NCI-H82 treated with DMSO at 0.1 percent for 48 hours (cell line): ENCODE results near the gene SCAMP5.

Experiments used
- DNase-seq: peaks from one replicate; lab custom pipeline; 2025; ENCODE audit not compliant: unreplicated experiment; lab: John Stamatoyannopoulos, UW

The SCAMP5 gene

DNA sequence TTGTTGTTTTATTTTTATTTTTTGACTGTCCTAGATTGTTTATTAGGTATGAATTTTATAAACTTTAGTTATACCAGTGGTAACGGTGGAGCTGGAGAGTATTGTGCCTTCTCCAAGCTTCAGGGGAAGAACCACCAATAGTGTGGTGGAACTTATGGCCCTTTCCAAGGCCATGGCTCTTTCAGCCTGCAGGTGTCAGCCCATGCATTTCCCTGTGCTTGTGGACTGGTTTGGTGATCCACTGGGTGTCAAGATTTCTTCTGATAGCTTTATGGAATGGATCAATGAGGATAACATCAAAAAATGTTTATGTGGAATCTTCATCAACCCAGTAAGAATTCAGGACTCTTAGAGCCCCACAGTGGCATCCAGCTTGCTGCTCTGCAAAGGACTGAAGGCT lies 19.2 kb upstream of the SCAMP5 start:
- no peak for DNase-seq

DNA sequence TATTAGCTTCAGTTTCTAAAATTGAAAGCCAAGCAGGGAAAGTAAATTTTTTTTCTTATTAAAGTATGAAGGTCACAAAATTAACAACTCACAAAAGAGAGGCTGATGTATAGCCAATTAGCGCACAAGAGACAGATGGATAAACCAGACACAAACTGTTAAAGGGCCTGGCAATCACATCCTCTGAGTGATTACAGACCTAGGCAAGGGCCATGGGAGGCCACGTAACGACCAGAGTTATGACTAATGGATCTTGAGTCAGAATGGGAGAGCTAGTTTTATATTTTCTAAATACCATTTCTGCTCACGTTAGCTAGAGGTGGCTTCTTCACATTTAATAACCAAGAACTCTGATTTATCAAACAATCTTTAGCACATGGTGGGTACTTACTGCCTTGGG lies 17.8 kb upstream of the SCAMP5 start:
- peak; percentile 19 for DNase-seq

DNA sequence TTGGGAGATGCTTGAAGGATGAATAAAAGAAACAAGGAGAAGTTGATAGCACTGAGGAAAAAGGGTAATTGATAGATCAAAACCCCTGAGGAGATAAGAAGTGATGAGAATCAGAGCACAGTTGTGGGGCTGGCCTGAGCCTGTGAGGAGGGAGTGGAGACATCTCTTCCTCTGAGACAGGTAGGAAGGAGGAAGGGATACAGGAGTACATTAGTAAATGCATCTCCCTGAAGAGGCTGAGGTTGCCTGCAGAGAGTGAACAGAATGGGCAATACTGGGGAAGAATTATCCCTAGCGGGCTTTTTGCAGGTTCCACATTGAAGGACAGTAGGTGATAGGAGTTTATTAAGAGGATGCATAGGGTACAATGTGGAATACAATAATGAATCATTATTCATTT lies 17.3 kb upstream of the SCAMP5 start:
- DNase-seq, result no peak

DNA sequence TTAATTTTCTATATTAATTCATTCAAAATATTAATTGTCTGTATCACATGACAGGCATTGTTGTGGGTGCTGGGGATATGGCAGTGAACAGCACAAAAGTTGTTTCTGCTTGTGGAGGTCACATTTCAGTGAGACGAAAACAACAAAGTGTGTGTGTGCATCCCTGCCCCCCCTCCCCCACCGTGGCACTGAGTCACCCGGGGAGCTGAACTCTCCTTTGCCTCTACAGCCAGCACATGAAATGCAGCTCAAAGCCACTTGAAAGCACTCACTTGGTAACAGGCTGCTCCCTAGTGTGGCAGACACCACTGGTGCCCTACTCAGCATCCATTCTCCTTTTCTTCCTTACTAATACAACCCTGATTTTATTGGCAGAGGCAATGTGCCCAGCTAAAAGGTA lies 16.9 kb upstream of the SCAMP5 start:
- DNase-seq, result no peak

DNA sequence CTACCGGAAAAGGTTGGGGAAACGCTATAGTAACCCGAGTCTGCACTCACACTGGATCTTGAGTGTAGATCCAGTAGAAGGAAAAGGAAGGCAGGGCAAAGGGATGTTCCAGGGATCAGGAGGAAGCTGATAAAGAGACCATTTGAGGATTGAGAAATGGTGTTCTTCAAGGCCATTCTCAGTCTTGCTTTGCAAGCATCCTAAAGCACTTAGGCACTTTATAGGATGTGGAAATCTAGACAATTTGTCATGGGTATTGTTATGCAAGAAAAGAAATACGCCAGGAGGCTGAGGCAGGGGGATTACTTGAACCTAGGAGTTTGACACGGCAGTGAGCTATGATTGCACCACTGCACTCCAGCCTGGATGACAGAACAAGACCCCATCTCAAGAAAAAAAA lies 13.2 kb upstream of the SCAMP5 start:
- DNase-seq, result no peak

DNA sequence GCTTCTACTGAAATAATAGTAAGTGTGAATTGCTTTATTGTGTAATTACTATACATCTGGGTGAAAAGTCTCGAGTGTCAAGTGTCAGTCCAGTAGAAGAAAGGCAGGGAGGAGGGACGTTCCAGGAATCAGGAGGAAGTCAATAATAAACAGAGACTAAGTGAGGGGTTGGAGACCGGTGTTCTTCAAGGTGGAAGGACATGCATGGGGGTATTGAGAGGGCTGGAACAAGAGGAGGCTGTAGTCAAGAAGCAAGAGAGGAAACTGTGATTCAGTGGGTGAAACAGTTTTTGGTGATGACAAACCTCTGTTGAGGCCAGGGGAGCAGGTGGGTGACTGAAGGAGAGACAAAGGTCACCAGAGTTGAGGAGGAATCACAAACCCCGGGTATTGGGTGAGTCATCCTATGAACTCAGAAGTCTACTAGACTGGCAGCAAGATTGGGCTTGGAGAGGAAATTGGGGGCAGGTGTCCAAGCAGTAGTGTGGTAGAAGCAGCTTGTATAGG lies 11.6 kb upstream of the SCAMP5 start:
- DNase-seq, result no peak

DNA sequence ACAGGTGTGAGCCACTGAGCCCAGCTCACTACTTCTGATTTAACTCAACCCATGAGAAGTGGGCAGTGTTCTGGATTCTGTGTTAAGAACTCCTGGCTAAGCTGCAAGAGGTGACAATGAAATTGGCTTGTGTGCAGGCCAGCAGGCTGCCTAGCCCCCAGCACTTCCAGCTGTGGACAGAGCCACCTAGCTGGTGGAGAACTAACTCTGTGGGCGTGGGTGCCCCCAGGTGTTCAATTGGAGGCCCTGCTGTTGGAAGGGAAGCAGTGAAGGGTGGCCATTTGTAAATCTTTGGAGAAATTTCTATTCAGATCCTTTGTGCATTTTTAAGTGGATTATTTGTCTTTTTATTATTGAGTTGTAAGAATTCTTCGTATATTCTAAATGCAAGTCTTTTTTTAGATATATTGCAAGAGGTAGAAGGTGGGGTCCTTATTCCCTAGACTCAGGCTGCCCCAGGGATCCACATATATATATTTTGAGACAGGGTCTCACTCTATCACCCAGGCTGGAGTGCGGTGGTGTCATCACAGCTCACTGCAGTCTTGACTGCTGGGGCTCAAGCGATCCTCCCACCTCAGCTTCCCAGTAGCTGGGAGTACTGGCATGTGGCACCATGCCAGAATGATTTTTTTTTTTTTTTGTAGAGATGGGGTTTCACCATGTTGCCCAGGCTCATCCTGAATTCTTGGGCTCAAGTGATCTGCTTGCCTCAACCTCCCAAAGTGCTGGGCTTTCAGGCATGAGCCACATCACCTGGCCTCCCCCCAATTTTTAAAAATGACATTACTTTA lies 7.2 kb upstream of the SCAMP5 start:
- peak; percentile 6 for DNase-seq

DNA sequence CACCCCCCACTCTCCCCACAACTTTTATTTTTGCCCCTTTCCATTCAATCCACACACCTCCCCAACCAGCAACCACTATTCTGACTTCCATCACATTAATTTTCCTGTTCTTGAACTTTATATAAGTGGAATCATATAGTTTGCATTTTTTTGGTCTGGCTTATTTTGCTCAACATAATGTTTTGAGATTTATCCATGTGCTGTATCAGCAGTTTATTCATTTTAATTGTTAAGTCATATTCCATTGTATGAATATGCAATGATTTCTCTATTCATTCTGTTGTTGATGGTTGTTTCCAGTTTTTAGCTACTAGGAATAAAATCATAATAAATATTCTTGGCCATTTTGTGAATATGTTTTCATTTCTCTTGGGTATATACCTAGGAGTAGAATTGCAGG lies 5.8 kb upstream of the SCAMP5 start:
- DNase-seq, result no peak

DNA sequence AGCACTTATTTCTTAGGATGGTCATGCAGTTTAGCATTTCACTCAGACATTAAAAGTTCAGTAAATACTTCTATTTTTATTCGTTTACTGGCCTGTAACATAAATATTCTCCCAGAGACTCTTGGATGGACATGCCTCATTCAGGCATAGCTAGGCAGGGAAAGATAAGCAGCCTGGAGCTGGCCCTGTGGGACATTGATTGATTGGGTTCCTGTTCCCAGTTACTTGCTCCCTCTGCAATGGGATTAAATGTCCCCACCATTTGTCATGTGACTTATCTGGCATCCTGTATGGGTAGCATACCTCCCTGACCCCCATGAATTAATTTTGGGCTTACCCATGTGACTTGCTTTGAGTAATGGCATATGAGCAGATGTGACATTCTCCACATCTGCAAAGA lies 2.7 kb upstream of the SCAMP5 start:
- DNase-seq, result no peak

DNA sequence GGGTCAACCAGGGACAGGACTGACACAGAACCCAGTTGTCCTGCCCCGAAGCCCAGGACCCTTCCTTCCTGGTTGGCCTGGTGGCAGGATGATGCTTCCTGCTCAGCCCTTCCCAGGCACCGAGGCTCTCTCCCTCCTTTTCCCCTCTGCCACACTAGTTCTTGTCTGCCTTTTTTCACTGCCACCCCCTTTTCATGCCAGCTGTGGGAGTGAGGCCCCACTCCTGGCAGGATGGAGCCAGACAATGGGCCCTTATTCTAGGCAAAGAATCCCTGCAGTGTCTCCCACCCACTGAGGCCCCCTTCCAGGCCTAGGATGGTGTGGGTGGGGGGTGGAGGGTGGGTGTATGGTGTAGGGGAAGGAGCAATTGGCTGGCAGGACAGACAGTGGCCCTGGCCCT lies 1.1 kb upstream of the SCAMP5 start:
- DNase-seq, result no peak

DNA sequence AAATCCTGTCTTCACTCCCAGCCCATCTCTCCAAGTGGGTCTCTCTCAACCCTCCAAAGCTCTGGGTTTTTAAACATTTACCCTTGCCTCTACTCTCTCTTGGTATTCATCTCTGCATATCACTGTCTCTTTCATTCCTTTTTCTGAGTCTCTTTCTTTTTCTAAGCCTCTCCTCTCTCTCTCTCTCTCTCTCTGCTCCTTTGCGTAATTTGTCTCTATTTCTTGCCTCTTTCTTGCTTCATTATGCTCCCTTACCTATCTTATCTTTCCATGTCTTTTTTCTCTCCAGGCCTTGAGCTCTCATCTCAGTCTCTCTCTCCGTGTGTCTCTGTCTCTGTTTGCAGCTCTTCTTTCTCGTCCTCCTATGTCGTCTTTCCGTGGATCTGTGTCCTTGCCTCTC lies 678 bp upstream of the SCAMP5 start:
- no peak for DNase-seq

DNA sequence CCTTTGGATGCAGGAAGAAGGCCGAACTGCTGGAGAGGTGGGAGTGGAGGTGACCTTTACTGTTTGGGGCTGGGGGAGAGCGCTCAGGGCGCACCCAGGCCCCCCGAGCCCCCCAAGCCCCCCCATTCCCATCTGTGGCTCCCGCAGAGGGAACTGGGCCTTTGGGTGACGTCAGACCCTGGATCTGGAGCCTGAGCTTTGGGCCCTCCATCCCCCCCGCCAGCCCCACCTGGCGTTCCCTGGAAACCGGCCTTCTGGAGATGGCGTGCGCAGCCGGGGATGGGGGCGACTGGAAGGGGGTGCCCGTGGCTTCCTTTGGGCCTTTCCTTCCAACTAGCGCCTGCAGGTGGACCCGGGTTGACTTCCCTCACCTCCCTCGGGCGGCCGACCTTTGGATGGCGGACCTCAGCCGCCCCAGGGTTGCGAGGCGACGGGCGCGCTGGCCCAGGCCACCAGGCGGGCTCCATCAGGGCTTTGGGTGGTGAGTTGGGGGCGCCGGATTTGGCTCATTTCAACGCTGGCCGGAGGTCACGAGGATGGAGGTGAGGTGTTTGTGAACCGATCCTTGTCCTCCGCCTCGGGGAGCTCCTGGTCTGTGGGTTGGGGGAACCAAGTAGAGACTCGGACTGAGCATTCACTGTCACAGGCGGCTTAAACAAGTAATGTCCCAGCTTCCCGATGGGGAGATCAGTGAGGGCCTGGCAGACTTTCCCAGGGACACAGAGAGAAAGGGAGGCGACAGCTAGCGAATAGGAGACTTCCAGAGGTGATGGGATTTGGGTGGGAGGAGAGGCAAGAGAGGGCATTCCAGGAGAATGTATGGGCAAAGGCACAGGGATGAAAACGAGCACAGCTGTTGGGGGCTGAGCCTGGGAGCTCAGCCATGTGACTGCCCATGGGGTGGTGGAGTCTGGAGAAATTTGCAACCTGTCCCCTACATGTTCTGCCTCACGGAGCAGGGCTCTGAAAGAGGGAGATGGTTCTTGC lies 709 bp downstream of the SCAMP5 start:
- DNase-seq, result peak; percentile 77

DNA sequence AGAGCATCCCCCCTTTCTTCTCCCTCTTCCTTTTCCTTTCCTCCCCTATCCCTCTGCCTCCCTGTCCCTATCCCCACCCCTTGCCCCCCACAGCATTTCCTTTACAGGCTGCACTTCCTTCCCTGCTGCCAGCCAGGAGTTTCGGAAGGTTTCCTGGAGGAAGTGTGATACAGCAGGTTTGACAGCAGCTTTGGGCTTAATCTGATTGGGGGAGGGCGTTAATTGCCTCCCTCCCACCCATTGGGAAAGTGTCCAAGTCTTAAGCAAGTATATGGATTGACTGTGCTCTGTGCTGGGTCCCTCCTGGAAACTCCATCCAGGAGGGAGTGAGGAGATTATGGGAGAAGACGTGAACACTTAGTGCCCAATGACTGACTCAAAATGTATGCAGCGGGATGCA lies 1.8 kb downstream of the SCAMP5 start:
- DNase-seq, result peak; percentile 90

DNA sequence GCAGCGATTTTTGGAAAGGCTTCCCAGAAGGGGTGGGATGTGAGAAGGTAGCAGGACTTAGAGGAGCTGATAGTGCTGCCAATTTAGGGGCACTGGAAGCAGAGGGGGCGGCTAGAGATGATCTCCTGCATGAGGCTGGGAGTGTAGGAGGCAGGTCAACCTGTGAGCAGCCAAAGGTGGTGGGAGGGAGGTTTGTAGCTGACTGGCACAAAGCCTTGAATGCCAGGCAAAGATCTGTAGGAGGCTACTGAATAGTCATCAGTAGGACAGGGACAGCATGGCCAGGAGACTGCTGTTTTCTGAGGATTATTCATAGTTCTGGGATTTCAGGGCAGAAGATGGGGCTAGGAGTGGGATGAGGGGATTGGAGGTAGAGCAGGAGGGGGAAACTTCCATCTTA lies 2.2 kb downstream of the SCAMP5 start:
- no peak for DNase-seq

DNA sequence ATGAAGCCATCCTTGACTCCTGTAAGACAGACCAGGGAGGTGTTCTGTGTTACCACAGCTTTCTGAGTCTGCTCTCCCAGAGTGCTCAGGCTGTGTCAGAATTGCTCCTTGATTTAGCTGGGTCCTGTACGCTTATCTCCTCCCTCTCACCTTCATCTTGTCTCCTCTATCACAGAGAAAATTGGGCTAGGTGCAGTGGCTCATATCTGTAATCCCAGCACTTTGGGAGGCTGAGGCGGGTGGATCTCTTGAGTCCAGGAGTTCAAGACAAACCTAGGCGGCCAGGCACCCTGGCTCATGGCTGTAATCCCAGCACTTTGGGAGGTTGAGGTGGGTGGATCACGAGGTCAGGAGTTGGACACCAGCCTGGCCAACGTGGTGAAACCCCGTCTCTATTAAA lies 5.9 kb downstream of the SCAMP5 start:
- no peak for DNase-seq

DNA sequence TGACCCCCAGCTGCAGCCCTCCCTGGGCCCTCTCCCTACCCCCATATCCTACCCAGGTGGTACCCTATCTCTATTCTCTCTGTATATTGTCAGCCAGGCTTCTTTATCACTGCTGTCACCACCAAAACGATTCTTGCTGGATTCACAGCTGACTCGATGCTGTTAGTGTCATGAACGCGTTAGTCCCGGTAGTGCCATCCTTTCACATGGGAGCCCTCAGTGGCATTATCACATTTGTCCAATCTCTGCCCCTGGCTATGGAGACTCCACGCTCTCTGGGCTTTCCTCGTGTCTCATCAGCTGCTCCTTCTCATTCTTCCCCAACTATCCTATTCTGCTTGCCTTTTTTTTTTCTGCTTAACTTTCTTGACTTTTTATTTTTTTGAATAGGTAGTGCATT lies 7.0 kb downstream of the SCAMP5 start:
- no peak for DNase-seq

DNA sequence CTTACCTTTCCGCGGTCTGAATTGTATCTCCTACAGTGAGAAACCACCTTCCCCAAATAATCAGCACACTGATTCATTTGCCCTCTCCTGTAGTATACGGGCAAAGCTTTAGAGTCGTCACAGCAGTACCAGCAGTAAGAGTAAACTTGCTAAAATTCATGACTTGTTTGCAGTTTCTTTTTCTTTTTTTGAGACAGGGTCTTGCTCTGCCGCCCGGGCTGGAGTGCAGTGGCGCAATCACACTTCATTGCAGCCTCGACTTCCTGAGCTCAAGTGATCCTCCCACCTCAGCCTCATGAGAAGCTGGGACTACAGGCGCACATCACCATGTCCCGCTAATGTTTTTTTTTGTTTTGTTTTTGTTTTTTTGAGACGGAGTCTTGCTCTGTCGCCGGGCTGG lies 11.9 kb downstream of the SCAMP5 start:
- no peak for DNase-seq

DNA sequence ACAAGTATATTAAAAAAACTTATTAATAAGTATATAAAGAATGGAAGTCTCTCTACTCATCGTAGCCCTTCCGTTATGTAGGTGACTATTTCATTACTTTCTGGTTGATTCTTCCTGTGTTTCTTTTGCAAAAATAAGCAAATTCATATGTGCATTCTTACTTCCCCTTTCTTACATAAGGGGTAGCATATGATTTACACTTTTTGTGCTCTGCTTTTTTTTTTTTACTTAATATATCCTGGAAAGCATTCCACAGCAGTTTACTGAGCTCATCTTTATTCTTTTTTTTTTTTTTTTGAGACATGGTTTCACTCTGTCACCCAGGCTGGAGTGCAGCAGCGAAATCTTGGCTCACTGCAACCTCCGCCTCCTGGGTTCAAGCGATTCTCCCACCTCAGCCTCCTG lies 12.9 kb downstream of the SCAMP5 start:
- no peak for DNase-seq

DNA sequence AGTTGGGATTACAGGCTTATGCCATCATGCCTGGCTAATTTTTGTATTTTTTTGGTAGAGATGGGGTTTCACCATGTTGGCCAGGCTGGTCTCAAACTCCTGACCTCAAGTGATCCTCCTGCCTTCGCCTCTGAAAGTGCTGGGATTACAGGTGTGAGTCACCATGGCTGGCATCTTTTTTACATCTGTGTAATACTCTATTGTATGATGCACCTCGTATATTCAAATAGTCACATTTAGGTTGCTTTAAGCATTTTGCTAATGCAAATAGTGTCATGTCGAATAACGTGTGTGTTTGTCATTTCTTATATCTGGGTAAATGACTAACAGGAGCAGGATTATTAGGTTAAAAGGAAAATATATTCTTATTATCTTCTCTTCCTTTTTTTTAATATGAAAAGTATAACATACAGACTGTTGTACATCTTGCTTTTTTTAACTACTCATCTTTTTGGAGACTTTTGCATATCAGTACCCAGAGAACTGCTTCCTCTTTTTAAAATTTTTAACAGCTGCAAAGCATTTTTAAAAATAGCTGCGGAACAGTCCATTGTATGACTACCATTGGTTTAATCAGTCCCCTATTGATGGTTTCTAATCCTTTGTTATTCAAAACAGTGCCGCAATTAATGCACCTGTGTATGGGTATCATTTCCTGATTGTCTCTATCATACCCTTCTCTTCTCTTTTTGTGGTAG lies 13.4 kb downstream of the SCAMP5 start:
- no peak for DNase-seq

DNA sequence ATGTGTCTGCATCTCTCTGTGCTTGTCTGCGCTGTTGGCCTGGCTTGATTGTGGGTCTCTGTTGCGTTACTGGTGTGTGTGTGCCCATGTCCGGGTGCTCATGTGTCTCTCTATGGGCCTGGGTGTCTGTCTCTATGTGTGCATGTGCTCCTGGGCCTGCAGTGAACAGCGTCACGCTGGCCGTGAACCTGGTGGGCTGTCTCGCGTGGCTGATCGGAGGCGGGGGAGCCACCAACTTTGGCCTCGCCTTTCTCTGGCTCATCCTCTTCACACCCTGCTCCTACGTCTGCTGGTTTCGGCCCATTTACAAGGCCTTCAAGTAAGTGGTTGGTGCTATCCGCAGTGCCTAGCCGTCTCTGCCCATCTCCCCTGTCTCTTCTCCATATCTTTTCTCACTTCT lies 21.1 kb downstream of the SCAMP5 start:
- DNase-seq, result no peak

DNA sequence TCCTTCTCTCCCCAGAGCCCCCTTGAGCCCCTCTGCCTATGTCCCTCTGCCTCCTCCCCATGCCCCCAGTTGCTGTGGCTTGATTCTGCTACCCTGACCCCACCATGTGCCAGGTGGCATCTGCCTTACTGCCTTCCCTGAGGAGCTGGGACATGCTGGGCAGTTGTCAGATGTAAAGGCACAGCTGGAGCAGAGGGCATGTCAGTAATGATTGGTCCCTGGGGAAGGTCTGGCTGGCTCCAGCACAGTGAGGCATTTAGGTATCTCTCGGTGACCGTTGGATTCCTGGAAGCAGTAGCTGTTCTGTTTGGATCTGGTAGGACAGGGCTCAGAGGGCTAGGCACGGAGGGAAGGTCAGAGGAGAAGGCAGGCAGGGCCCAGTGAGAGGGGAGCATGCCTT lies 24.6 kb downstream of the SCAMP5 start:
- DNase-seq, result no peak
